Osteocyte (in vitro differentiated cells): Measurements from ENCODE around the gene CCDC80. TPM values are rescaled to one million over a fixed set of nuclear protein-coding genes. Genes with fewer than 3 reads are reported as not detected.

Source experiments
- DNase-seq: peaks from one replicate; pipeline ENCODE4 v3.0.0; 2021; ENCODE audit warnings: mixed read lengths; ENCODE audit not compliant: unreplicated experiment; ENCODE audit errors: extremely low spot score
- H3K27ac Mint-ChIP-seq: one replicate; pipeline ENCODE4 v1.8.0; 2021; ENCODE audit warnings: mild to moderate bottlenecking, mixed read lengths; ENCODE audit not compliant: unreplicated experiment
- H3K27me3 Mint-ChIP-seq: one replicate; pipeline ENCODE4 v1.8.0; 2021; ENCODE audit warnings: mixed read lengths; ENCODE audit not compliant: unreplicated experiment
- H3K36me3 Mint-ChIP-seq: one replicate; pipeline ENCODE4 v1.8.0; 2021; ENCODE audit warnings: mixed read lengths; ENCODE audit not compliant: unreplicated experiment
- H3K4me1 Mint-ChIP-seq: one replicate; pipeline ENCODE4 v1.8.0; 2021; ENCODE audit warnings: mixed read lengths; ENCODE audit not compliant: unreplicated experiment
- H3K4me3 Mint-ChIP-seq: one replicate; pipeline ENCODE4 v1.8.0; 2021; ENCODE audit warnings: mild to moderate bottlenecking, moderate library complexity, mixed read lengths; ENCODE audit not compliant: unreplicated experiment
- H3K9me3 Mint-ChIP-seq: one replicate; pipeline ENCODE4 v1.8.0; 2021; ENCODE audit warnings: mixed read lengths; ENCODE audit not compliant: unreplicated experiment
- total RNA-seq: library from RNA; stranded (reverse); gene quantifications from 2 replicates; pipeline ENCODE4 v1.2.1, GENCODE V29; 2021
- TF ChIP-seq, protein P1 (sequence below): fragments of 200-600 bp; sonication (generic); IDR thresholded peaks from 2 replicates; pipeline ENCODE4 v1.5.0; 2021; ENCODE audit warnings: antibody characterized with exemption, mild to moderate bottlenecking, moderate library complexity

The CCDC80 gene
- total RNA-seq, 1 donor from 2014 or later, result 1,760 TPM

- H3K4me1 Mint-ChIP-seq, result peaks cover 33% of the 10 kb centered on the region
- peaks cover 53% of the 10 kb centered on the region for H3K36me3 Mint-ChIP-seq
- TF ChIP-seq, protein P1, sequence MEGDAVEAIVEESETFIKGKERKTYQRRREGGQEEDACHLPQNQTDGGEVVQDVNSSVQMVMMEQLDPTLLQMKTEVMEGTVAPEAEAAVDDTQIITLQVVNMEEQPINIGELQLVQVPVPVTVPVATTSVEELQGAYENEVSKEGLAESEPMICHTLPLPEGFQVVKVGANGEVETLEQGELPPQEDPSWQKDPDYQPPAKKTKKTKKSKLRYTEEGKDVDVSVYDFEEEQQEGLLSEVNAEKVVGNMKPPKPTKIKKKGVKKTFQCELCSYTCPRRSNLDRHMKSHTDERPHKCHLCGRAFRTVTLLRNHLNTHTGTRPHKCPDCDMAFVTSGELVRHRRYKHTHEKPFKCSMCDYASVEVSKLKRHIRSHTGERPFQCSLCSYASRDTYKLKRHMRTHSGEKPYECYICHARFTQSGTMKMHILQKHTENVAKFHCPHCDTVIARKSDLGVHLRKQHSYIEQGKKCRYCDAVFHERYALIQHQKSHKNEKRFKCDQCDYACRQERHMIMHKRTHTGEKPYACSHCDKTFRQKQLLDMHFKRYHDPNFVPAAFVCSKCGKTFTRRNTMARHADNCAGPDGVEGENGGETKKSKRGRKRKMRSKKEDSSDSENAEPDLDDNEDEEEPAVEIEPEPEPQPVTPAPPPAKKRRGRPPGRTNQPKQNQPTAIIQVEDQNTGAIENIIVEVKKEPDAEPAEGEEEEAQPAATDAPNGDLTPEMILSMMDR, result no peak
- H3K27me3 Mint-ChIP-seq, result no peaks in the 10 kb centered on the region
- peak overlapping the region; percentile 73 for H3K27ac Mint-ChIP-seq
- H3K9me3 Mint-ChIP-seq, result no peaks in the 10 kb centered on the region
- H3K4me3 Mint-ChIP-seq, result no peak overlapping the region
- DNase-seq, result no peak
These were observed 17.7 kb downstream of the CCDC80 start for GRCh38 chr3:112623213-112623612.

- Mint-ChIP-seq H3K36me3 (peaks cover 60% of the 10 kb centered on the region), H3K27ac (peak overlapping the region; percentile 79), H3K9me3 (no peaks in the 10 kb centered on the region), H3K4me1 (peaks cover 26% of the 10 kb centered on the region), H3K27me3 (no peaks in the 10 kb centered on the region), H3K4me3 (no peak overlapping the region)
- TF ChIP-seq, protein P1, result no peak
- no peak for DNase-seq
These were observed 21.6 kb downstream of the CCDC80 start for GRCh38 chr3:112619295-112619694.

- Mint-ChIP-seq H3K27ac (peak overlapping the region; percentile 71), H3K4me1 (peaks cover 26% of the 10 kb centered on the region), H3K27me3 (no peaks in the 10 kb centered on the region), H3K4me3 (no peak overlapping the region), H3K36me3 (peaks cover 63% of the 10 kb centered on the region), H3K9me3 (no peaks in the 10 kb centered on the region)
- TF ChIP-seq, protein P1, result no peak
- DNase-seq, result no peak
These were observed 23.7 kb downstream of the CCDC80 start for GRCh38 chr3:112617285-112617684.

DNA sequence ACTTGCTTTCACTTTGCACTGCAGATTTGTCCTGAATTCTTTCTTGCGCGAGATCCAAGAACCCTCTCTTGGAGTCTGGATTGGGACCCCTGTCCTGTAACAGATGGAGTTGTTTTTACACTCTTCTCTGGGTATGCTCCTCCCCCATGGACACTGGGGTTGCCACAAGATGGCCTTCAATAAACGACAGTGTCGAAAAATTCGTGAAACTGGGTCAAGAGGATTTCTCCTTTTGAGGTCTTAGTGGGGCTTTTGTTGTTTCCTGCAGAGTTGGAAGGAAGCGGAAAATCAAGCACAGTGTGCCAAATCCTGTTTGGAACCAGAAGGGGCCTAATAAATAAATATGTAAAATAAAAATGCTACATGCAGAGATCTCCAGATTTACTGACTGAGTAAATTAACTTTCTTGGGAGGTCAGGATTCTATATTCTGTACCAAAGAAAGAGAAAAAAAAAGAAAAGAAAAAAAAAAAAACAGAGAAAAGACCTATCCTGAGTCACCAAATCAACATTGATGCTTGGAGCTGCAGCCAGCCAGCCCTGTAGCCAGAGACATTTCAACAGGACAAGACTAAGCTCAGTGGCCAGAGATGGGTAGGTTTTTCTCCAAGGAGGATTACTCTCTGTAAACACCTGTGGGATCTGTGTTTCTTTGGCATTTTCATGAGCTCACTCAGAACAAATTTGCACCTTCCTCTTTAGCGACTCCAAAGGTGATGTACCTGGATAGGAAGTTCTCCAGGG is 24.8 kb downstream of the CCDC80 start:
- H3K36me3 Mint-ChIP-seq, result peaks cover 65% of the 10 kb centered on the region
- TF ChIP-seq, protein P1, result no peak

DNA sequence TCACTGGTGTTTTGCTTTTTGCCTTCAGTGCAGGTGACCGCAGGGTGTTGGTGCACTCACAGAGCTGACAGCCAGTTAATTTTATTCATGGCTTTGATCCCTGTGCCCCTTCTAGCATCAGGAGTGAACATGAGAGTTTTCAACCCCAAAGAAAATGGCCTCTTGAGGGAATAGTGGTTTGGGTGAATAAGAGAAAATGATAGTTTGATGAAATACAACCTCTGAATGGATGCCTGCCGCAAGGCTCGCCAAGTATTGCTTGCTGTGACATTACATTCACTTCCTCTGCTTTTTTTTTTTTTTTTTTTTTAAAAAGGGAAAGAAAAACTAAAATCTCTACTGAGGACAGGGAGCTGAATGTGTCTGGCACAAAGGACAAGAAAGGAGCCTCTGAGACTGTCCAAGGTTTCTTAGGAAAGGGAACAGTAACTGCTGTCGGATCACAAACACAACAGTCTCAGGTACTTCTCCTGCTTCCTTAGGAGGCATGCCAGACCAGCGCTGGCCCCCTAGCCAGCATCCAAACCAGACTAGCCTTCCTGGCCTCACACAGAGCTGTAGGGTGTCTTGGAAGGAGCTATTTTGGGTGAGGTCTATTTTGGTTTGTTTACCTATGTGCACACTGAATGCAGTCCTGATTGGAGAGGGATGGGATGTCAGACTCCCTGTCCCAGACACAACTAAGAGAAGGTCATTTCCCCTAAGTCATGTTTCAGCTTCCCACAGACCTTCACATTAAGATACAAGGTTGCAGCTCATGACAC is 29.0 kb downstream of the CCDC80 start:
- no peaks in the 10 kb centered on the region for H3K27me3 Mint-ChIP-seq
- peaks cover 16% of the 10 kb centered on the region for H3K4me1 Mint-ChIP-seq
- TF ChIP-seq, protein P1, result no peak
- no peak for DNase-seq
- no peak overlapping the region for H3K4me3 Mint-ChIP-seq
- H3K36me3 Mint-ChIP-seq, result peaks cover 77% of the 10 kb centered on the region
- H3K9me3 Mint-ChIP-seq, result no peaks in the 10 kb centered on the region
- H3K27ac Mint-ChIP-seq, result peak overlapping the region; percentile 67

More for the DNA sequence above, 24.8 kb downstream of the CCDC80 start:
- H3K9me3 Mint-ChIP-seq, result no peaks in the 10 kb centered on the region
- DNase-seq, result no peak
- H3K27ac Mint-ChIP-seq, result peak overlapping the region; percentile 71
- no peaks in the 10 kb centered on the region for H3K27me3 Mint-ChIP-seq
- H3K4me1 Mint-ChIP-seq, result peaks cover 22% of the 10 kb centered on the region
- no peak overlapping the region for H3K4me3 Mint-ChIP-seq
